ENCODE measurements around the gene SPPL3.

Gene SPPL3

DNA sequence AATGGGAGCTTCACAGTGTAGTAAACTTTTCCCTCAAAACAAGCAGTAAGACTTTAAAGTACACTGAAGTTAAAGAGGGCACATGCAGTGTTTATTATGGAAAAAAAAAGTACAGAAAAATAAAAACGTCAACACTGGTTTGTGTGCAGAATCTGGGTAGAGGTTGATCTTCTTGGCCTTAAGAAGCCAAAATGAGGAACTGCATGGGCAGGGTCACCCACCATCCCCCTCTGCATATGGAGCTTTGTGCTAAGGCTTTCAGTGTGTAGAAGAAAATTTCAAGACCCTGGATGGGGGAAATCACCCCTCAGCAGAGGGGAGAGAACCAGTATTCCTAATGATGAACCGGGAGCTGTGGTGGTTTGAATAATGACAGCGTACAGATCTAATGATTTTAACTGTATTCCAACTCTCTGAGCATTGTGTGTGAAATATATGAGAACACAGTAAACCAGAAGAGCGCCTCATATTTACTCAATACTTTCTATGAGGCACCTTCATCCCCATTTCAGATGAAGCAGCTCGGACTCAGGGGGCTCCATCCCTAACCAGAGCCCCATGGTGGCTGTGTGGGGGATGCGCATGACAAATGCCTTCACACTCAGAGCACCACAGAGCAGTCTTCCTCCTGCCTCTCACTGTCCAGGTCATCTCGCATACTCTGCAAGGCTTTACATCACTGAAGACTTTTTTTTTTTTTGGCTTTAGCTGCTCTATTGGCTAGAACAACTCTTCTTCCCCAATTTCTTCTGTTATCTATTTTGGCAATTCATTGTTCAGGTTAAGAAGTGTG lies 145.2 kb downstream of the SPPL3 start:
- TF ChIP-seq CEBPB (IDR thresholded peaks at IDR 0.05) = no peak
- no peak for TF ChIP-seq FOXM1 (IDR thresholded peaks at IDR 0.05; ENCODE audit: borderline replicate concordance, low read depth)
- no peak for TF ChIP-seq EP300 (IDR thresholded peaks at IDR 0.05; ENCODE audit: borderline replicate concordance)
- TF ChIP-seq NFIC (IDR thresholded peaks at IDR 0.05) = no peak
- TF ChIP-seq TCF12 (IDR thresholded peaks at IDR 0.05; ENCODE audit: low read depth) = no peak
- TF ChIP-seq TAF1 (IDR thresholded peaks at IDR 0.05; ENCODE audit: low read depth) = no peak

DNA sequence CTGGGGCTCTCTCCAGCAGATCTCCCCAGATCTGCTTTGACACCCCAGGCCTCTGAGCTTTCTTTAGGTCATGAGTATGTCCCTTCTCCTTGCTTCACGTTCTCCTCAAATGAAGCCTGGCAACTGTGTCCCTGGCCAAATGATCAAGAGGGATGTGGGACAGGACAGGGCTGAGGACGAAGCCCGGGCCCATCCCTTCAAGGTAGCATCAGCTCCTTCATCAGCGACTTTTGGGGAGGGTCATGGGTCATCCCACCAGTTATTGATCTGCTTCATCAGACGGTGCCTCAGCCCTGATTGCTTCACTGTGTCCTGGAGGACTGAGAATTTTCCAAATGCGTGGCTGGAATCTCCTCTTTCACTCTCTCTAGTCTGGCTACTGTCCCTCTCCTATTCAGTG lies 146.2 kb downstream of the SPPL3 start:
- no peak for TF ChIP-seq CEBPB (IDR thresholded peaks at IDR 0.05)
- TF ChIP-seq, protein P1, sequence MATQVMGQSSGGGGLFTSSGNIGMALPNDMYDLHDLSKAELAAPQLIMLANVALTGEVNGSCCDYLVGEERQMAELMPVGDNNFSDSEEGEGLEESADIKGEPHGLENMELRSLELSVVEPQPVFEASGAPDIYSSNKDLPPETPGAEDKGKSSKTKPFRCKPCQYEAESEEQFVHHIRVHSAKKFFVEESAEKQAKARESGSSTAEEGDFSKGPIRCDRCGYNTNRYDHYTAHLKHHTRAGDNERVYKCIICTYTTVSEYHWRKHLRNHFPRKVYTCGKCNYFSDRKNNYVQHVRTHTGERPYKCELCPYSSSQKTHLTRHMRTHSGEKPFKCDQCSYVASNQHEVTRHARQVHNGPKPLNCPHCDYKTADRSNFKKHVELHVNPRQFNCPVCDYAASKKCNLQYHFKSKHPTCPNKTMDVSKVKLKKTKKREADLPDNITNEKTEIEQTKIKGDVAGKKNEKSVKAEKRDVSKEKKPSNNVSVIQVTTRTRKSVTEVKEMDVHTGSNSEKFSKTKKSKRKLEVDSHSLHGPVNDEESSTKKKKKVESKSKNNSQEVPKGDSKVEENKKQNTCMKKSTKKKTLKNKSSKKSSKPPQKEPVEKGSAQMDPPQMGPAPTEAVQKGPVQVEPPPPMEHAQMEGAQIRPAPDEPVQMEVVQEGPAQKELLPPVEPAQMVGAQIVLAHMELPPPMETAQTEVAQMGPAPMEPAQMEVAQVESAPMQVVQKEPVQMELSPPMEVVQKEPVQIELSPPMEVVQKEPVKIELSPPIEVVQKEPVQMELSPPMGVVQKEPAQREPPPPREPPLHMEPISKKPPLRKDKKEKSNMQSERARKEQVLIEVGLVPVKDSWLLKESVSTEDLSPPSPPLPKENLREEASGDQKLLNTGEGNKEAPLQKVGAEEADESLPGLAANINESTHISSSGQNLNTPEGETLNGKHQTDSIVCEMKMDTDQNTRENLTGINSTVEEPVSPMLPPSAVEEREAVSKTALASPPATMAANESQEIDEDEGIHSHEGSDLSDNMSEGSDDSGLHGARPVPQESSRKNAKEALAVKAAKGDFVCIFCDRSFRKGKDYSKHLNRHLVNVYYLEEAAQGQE (IDR thresholded peaks at IDR 0.05; ENCODE audit: low read depth) = no peak
- no peak for TF ChIP-seq TAF1 (IDR thresholded peaks at IDR 0.05; ENCODE audit: low read depth)
- TF ChIP-seq, protein P2, sequence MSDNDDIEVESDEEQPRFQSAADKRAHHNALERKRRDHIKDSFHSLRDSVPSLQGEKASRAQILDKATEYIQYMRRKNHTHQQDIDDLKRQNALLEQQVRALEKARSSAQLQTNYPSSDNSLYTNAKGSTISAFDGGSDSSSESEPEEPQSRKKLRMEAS (IDR thresholded peaks at IDR 0.05) = no peak
- TF ChIP-seq TEAD4 (IDR thresholded peaks at IDR 0.05) = no peak
- TF ChIP-seq NFIC (IDR thresholded peaks at IDR 0.05) = no peak
- TF ChIP-seq RAD21 (IDR thresholded peaks at IDR 0.05; ENCODE audit: low read depth) = no peak
- no peak for TF ChIP-seq EP300 (IDR thresholded peaks at IDR 0.05; ENCODE audit: borderline replicate concordance)

DNA sequence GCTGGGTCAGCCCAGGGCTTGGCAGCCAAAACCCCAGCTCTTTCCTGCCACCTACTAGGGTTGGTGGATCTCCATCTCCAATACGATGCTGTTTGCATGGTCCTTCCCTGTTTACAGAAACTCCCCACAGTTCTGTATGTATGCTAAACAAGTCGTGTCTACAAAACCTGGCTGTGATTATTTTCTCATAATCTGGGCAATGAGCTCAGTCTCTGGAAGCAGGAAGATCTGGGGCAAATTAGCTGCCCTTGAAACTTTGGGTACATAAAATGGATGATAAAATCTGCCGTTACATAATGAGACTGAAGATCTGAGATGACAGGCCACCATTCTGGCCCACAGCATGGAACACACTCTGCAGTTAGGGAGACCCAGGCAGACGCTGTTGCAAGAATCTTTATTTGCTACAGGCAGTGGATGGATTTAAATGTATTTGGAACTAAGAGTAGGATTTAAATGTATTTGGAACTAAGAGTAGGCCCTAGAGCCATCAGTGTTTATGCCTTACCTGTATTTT lies 146.9 kb downstream of the SPPL3 start:
- no peak for TF ChIP-seq RAD21 (IDR thresholded peaks at IDR 0.05; ENCODE audit: low read depth)
- TF ChIP-seq, protein P2 (IDR thresholded peaks at IDR 0.05) = no peak
- TF ChIP-seq CREB1 (IDR thresholded peaks at IDR 0.05; ENCODE audit: low read depth) = no peak
- TF ChIP-seq TCF12 (IDR thresholded peaks at IDR 0.05; ENCODE audit: low read depth) = no peak
- no peak for TF ChIP-seq TEAD4 (IDR thresholded peaks at IDR 0.05)
- no peak for TF ChIP-seq CEBPB (IDR thresholded peaks at IDR 0.05)
- TF ChIP-seq, protein P1 (IDR thresholded peaks at IDR 0.05; ENCODE audit: low read depth) = no peak
- TF ChIP-seq TAF1 (IDR thresholded peaks at IDR 0.05; ENCODE audit: low read depth) = no peak
- TF ChIP-seq YY1 (IDR thresholded peaks at IDR 0.05; ENCODE audit: low read depth) = no peak
- TF ChIP-seq NFIC (IDR thresholded peaks at IDR 0.05) = no peak
- no peak for TF ChIP-seq EGR1 (IDR thresholded peaks at IDR 0.05)
- TF ChIP-seq, protein P3, sequence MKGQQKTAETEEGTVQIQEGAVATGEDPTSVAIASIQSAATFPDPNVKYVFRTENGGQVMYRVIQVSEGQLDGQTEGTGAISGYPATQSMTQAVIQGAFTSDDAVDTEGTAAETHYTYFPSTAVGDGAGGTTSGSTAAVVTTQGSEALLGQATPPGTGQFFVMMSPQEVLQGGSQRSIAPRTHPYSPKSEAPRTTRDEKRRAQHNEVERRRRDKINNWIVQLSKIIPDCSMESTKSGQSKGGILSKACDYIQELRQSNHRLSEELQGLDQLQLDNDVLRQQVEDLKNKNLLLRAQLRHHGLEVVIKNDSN (IDR thresholded peaks at IDR 0.05) = no peak
- no peak for TF ChIP-seq FOXM1 (IDR thresholded peaks at IDR 0.05; ENCODE audit: borderline replicate concordance, low read depth)
- TF ChIP-seq EP300 (IDR thresholded peaks at IDR 0.05; ENCODE audit: borderline replicate concordance) = no peak
- no peak for TF ChIP-seq ZBTB7A (IDR thresholded peaks at IDR 0.05; ENCODE audit: low read depth)

DNA sequence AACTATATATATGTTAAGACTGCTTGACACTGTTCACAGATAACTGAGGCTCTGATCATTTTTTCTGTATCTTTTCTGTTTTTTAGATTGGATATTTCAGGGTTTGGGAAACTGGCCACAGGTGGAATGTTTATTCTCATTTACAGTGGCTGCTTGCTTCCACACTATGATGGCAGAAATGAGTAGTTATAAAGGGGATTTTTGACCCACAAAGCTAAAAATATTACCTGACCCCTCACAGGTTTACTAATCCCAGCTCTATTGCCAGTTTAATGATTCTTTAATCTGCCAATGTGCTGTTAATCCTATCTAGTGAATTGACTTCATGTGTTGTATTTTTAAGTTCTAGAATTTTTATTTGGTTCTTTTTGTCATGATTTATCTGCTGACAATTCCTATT lies 148.9 kb downstream of the SPPL3 start:
- TF ChIP-seq NFIC (IDR thresholded peaks at IDR 0.05) (no peak), ZBTB7A (IDR thresholded peaks at IDR 0.05; ENCODE audit: low read depth) (no peak), TAF1 (IDR thresholded peaks at IDR 0.05; ENCODE audit: low read depth) (no peak), EGR1 (IDR thresholded peaks at IDR 0.05) (no peak), TCF12 (IDR thresholded peaks at IDR 0.05; ENCODE audit: low read depth) (no peak)
- TF ChIP-seq, protein P1 (IDR thresholded peaks at IDR 0.05; ENCODE audit: low read depth) = no peak
- TF ChIP-seq, protein P2 (IDR thresholded peaks at IDR 0.05) = no peak
- TF ChIP-seq, protein P3 (IDR thresholded peaks at IDR 0.05) = no peak
